Mesenchymal stem cell (in vitro differentiated cells and primary cell): ENCODE results near the gene KLC1.

Experiments used
- DNase-seq: peaks from one replicate; pipeline ENCODE4 v3.0.0-alpha.2; 2013
- H2AFZ ChIP-seq: one replicate; pipeline ENCODE4 v1.6.1; 2013; ENCODE audit warnings: low read depth, mild to moderate bottlenecking, control low read depth, inconsistent platforms, low read length, moderate library complexity
- H2AK5ac ChIP-seq: 2 replicates; pipeline ENCODE4 v1.6.1; 2013; ENCODE audit warnings: low read length, moderate library complexity, mild to moderate bottlenecking, inconsistent platforms; ENCODE audit not compliant: severe bottlenecking
- H2BK120ac ChIP-seq: one replicate; pipeline ENCODE4 v1.6.1; 2013; ENCODE audit warnings: low read depth, mild to moderate bottlenecking, inconsistent platforms, low read length, moderate library complexity
- H2BK12ac ChIP-seq, 2 experiments: one replicate each; pipeline ENCODE4 v1.6.1; 2013; ENCODE audit warnings: inconsistent platforms in 2 of 2, low read length in 2 of 2, mild to moderate bottlenecking in 2 of 2, moderate library complexity in 2 of 2, control low read depth in 1 of 2
- H2BK15ac ChIP-seq: one replicate; pipeline ENCODE4 v1.6.1; 2013; ENCODE audit warnings: mild to moderate bottlenecking, low read depth, inconsistent platforms; ENCODE audit not compliant: poor library complexity, severe bottlenecking
- H2BK5ac ChIP-seq: 2 replicates; pipeline ENCODE4 v1.6.1; 2013; ENCODE audit warnings: low read depth, mild to moderate bottlenecking, low read length, control low read depth, inconsistent platforms; ENCODE audit not compliant: poor library complexity, severe bottlenecking
- H3K14ac ChIP-seq, 2 experiments: one replicate each; pipeline ENCODE4 v1.6.1; 2013; ENCODE audit warnings: inconsistent platforms in 2 of 2, low read length in 2 of 2, control low read depth in 1 of 2, mild to moderate bottlenecking in 1 of 2, moderate library complexity in 1 of 2
- H3K18ac ChIP-seq, 2 experiments: one replicate each; pipeline ENCODE4 v1.6.1; 2013; ENCODE audit warnings: inconsistent platforms in 2 of 2, low read length in 2 of 2, control low read depth in 1 of 2, low read depth in 1 of 2, mild to moderate bottlenecking in 1 of 2
- H3K23ac ChIP-seq, 2 experiments: one replicate each; pipeline ENCODE4 v1.6.1; 2013; ENCODE audit warnings: inconsistent platforms in 2 of 2, low read length in 2 of 2, mild to moderate bottlenecking in 2 of 2, moderate library complexity in 2 of 2, control low read depth in 1 of 2
- H3K27ac ChIP-seq: 2 replicates; pipeline ENCODE4 v1.5.1; 2013; ENCODE audit warnings: mild to moderate bottlenecking, moderate library complexity, low read length, control low read depth, inconsistent platforms; ENCODE audit not compliant: poor library complexity, severe bottlenecking
- H3K27me3 ChIP-seq, 2 experiments: 2 replicates each; pipeline versions ENCODE4 v1.6.1 to v1.7.0; 2013; ENCODE audit warnings: low read length in 2 of 2, mild to moderate bottlenecking in 2 of 2, moderate library complexity in 2 of 2, control low read depth in 1 of 2, inconsistent platforms in 1 of 2; ENCODE audit not compliant: control insufficient read depth in 1 of 2, insufficient read depth in 1 of 2
- H3K36me3 ChIP-seq, 2 experiments: 2 replicates each; pipeline versions ENCODE4 v1.6.1 to v1.7.0; 2013; ENCODE audit warnings: low read length in 2 of 2, control low read depth in 1 of 2, inconsistent platforms in 1 of 2, low read depth in 1 of 2, mild to moderate bottlenecking in 1 of 2; ENCODE audit not compliant: insufficient read depth in 2 of 2, control insufficient read depth in 1 of 2
- H3K4ac ChIP-seq, 2 experiments: one replicate each; pipeline ENCODE4 v1.6.1; 2013; ENCODE audit warnings: inconsistent platforms in 2 of 2, low read length in 2 of 2, mild to moderate bottlenecking in 2 of 2, moderate library complexity in 2 of 2, control low read depth in 1 of 2, low read depth in 1 of 2
- H3K4me1 ChIP-seq: 2 replicates; pipeline ENCODE4 v1.6.1; 2013; ENCODE audit warnings: low read depth, low read length, control low read depth; ENCODE audit not compliant: control insufficient read depth, insufficient read depth
- H3K4me2 ChIP-seq: 2 replicates; pipeline ENCODE4 v1.6.1; 2013; ENCODE audit warnings: low read length, mild to moderate bottlenecking, inconsistent platforms; ENCODE audit not compliant: poor library complexity, severe bottlenecking
- H3K4me3 ChIP-seq, 2 experiments: 2 replicates each; pipeline versions ENCODE4 v1.5.1 to v1.7.0; 2013; ENCODE audit warnings: low read length in 2 of 2, mild to moderate bottlenecking in 2 of 2, control low read depth in 1 of 2, low read depth in 1 of 2; ENCODE audit not compliant: insufficient read depth in 1 of 2
- H3K79me1 ChIP-seq: replicated peaks from 2 replicates; pipeline ENCODE4 v1.6.1; 2013; ENCODE audit warnings: mild to moderate bottlenecking, control low read depth, low read length, inconsistent platforms; ENCODE audit not compliant: poor library complexity, severe bottlenecking
- H3K9ac ChIP-seq: 2 replicates; pipeline ENCODE4 v1.7.0; 2013; ENCODE audit warnings: mild to moderate bottlenecking, low read length, moderate library complexity
- H3K9me3 ChIP-seq: 2 replicates; pipeline ENCODE4 v1.7.0; 2013; ENCODE audit warnings: mild to moderate bottlenecking, low read length; ENCODE audit not compliant: control insufficient read depth
- H4K8ac ChIP-seq: one replicate; pipeline ENCODE4 v1.6.1; 2013; ENCODE audit warnings: inconsistent platforms, mild to moderate bottlenecking, low read length, moderate library complexity
- H4K91ac ChIP-seq: one replicate; pipeline ENCODE4 v1.6.1; 2013; ENCODE audit warnings: mild to moderate bottlenecking, low read length, inconsistent platforms
- WGBS: methylation state at CpG from one replicate; pipeline ENCODE4 v1.1.7; 2013; ENCODE audit warnings: mixed read lengths; 5-methylcytosine and 5-hydroxymethylcytosine counted together

Gene KLC1

DNA sequence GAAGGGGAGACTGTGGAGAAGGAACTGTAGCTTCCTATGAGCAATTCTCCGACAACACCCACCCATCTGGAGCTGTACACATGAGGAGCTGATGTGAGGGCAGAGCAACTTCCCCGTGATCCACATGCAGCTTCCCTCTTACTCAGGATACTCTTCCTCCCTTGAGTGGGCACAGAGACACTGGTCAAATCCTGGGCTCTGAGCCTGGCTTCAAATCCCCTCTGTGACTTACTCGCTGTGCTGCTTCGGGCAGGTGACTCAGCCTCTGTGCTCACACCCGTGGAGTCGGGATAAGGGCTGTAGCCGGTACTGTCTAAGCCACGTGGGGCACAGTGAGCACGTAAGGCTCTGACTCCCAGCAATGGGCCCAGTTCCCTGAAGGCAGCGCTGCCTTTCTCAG, 117.7 kb downstream of the KLC1 start:
- Histone ChIP-seq H2AK5ac (no peak overlapping the region), H2BK5ac (no peak overlapping the region), H3K36me3 (peaks cover 0 to 15% of the 10 kb centered on the region in 2 experiments), H2AFZ (no peak overlapping the region), H3K18ac (no peak overlapping the region), H3K14ac (peak overlapping the region in 1 of 2 experiments; percentile 5), H3K4me1 (peaks cover 6% of the 10 kb centered on the region), H2BK15ac (no peak overlapping the region), H3K79me1 (no peaks in the 10 kb centered on the region), H3K23ac (no peak overlapping the region), H3K27me3 (no peaks in the 10 kb centered on the region), H2BK12ac (no peak overlapping the region), H2BK120ac (no peak overlapping the region), H4K8ac (no peak overlapping the region), H3K4ac (no peak overlapping the region), H3K4me3 (no peak overlapping the region), H3K27ac (no peak overlapping the region), H3K4me2 (no peak overlapping the region), H3K9me3 (no peaks in the 10 kb centered on the region), H4K91ac (no peak overlapping the region), H3K9ac (no peak overlapping the region)
- DNase-seq: no peak
- 83% methylated on average over 10 of the region's 10 CpGs for WGBS

DNA sequence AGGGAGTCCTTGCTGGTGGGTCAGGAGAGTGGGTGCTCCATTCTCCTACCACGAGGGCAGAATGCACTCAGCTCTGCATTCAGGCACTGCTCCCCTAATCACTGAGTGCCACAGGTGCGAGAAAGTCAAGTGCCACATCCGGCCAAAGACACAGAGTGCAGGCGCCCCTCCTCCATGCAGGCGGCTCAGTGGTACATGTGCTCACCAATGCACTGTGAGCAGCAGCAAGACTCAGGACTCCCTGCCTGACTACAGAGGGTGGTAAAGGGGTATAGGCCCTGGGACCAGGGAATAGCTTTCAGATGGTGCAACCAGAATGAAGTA, 119.5 kb downstream of the KLC1 start:
- H3K27me3 ChIP-seq: no peaks in the 10 kb centered on the region
- H2AFZ ChIP-seq: no peak overlapping the region
- no peak overlapping the region for H4K91ac ChIP-seq
- H3K4ac ChIP-seq: no peak overlapping the region
- no peak overlapping the region for H2BK12ac ChIP-seq
- no peak overlapping the region for H2BK120ac ChIP-seq
- H3K9me3 ChIP-seq: no peaks in the 10 kb centered on the region
- no peak overlapping the region for H3K4me3 ChIP-seq
- no peak overlapping the region for H2BK15ac ChIP-seq
- H3K36me3 ChIP-seq: peaks cover 0 to 10% of the 10 kb centered on the region in 2 experiments
- H2BK5ac ChIP-seq: no peak overlapping the region
- H3K79me1 ChIP-seq: no peaks in the 10 kb centered on the region
- no peak overlapping the region for H3K14ac ChIP-seq
- no peak overlapping the region for H3K9ac ChIP-seq
- no peak overlapping the region for H3K18ac ChIP-seq
- WGBS: 91% methylated on average over 5 of the region's 5 CpGs
- no peak overlapping the region for H4K8ac ChIP-seq
- no peak overlapping the region for H2AK5ac ChIP-seq
- H3K4me1 ChIP-seq: peaks cover 6% of the 10 kb centered on the region
- DNase-seq: no peak
- no peak overlapping the region for H3K27ac ChIP-seq
- no peak overlapping the region for H3K23ac ChIP-seq
- H3K4me2 ChIP-seq: no peak overlapping the region

DNA sequence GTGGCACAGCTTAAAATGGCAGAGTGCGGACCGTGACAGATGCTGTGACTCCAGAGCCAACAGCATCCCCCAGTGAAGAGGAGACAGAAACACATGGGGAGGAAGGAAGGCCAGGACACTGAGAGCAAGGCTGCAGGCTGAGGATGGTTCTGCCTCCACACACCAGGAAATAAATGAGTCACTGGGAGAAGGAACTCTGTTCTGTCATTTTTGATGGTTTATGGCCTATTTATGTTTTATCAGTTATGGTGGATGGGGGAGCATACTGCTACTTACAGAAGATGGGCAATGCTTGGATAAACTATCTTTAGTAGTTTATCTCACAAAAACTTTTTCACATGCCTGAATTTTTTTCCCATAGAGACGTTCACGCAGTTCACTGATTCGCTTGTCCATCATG, 120.4 kb downstream of the KLC1 start:
- Histone ChIP-seq H2AK5ac (no peak overlapping the region), H3K4me1 (peaks cover 6% of the 10 kb centered on the region), H3K4me3 (no peak overlapping the region), H4K91ac (no peak overlapping the region), H2BK5ac (no peak overlapping the region), H2BK15ac (no peak overlapping the region), H3K4me2 (no peak overlapping the region), H3K9ac (no peak overlapping the region), H2AFZ (no peak overlapping the region), H3K4ac (no peak overlapping the region), H3K36me3 (peaks cover 0 to 6% of the 10 kb centered on the region in 2 experiments), H3K27me3 (no peaks in the 10 kb centered on the region), H3K18ac (no peak overlapping the region), H3K14ac (no peak overlapping the region), H3K9me3 (no peaks in the 10 kb centered on the region), H3K23ac (no peak overlapping the region), H4K8ac (no peak overlapping the region), H2BK12ac (no peak overlapping the region), H2BK120ac (no peak overlapping the region), H3K27ac (no peak overlapping the region), H3K79me1 (no peaks in the 10 kb centered on the region)
- DNase-seq: peak; percentile 5
- 93% methylated on average over 4 of the region's 5 CpGs for WGBS

DNA sequence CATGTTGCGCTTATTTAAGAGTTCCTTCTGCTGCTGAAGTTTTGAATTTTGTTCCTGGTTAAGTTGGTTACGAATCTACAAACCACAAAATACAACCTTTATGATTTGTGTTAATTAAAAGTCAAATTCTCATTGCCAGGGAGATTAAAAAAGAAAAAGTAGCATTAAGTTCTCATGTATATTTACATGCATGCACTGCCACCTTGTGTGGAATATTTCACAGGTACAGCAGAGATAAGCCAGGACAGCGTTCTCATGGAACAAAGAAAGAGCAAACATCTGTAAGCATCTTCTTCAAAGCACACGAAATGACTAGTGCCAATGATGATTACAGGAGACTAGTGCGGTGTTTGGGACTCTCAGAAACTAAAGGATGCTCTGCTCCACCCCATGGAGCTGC, 120.8 kb downstream of the KLC1 start:
- Histone ChIP-seq H2BK120ac (no peak overlapping the region), H4K8ac (no peak overlapping the region), H3K79me1 (no peaks in the 10 kb centered on the region), H2BK15ac (no peak overlapping the region), H4K91ac (no peak overlapping the region), H3K9me3 (no peaks in the 10 kb centered on the region), H3K18ac (no peak overlapping the region), H2AFZ (no peak overlapping the region), H3K4me3 (no peak overlapping the region), H2BK5ac (no peak overlapping the region), H3K36me3 (peaks cover 0 to 2% of the 10 kb centered on the region in 2 experiments), H3K23ac (no peak overlapping the region), H2AK5ac (no peak overlapping the region), H2BK12ac (no peak overlapping the region), H3K9ac (no peak overlapping the region), H3K14ac (no peak overlapping the region), H3K27ac (no peak overlapping the region), H3K27me3 (no peaks in the 10 kb centered on the region), H3K4me2 (no peak overlapping the region), H3K4me1 (peaks cover 6% of the 10 kb centered on the region), H3K4ac (no peak overlapping the region)
- WGBS: 90% methylated on average over 3 of the region's 5 CpGs
- no peak for DNase-seq
